GM18499 (cell line): ENCODE results near the gene SUPV3L1.

ENCODE experiments used
- ATAC-seq: cut with Tn5 transposase; IDR thresholded peaks from one replicate; pipeline ENCODE4 v1.9.1; 2021; ENCODE audit warnings: moderate number of reproducible peaks; ENCODE audit not compliant: insufficient read depth, unreplicated experiment

The SUPV3L1 gene

GRCh38 chr10:69186524-69186923 lies 6.5 kb downstream of the SUPV3L1 start:
- ATAC-seq, result no peak

- no peak for ATAC-seq
These were observed 21.0 kb downstream of the SUPV3L1 start for GRCh38 chr10:69201045-69201444.

GRCh38 chr10:69202332-69202731 lies 22.3 kb downstream of the SUPV3L1 start:
- no peak for ATAC-seq

DNA sequence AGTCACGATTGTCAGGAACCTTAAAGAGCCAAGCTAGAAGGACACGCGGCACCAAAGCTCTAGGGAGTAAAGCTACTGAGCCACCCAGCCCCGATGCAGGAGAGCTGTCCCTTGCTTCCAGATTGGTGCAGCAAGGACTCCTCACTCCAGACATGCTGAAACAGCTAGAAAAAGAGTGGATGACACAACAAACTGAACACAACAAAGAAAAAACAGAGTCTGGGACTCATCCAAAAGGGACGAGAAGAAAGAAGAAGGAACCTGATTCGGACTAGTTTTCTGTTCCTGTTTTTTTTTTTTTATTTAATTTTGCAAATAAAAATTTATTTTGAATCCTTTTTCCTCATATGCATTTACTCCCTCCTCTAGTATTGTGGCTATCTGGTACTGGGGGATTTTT lies 28.7 kb downstream of the SUPV3L1 start:
- ATAC-seq, result no peak

- no peak for ATAC-seq
These were observed 29.9 kb downstream of the SUPV3L1 start for GRCh38 chr10:69209787-69210484.

GRCh38 chr10:69211104-69211503 lies 31.1 kb downstream of the SUPV3L1 start:
- no peak for ATAC-seq

DNA sequence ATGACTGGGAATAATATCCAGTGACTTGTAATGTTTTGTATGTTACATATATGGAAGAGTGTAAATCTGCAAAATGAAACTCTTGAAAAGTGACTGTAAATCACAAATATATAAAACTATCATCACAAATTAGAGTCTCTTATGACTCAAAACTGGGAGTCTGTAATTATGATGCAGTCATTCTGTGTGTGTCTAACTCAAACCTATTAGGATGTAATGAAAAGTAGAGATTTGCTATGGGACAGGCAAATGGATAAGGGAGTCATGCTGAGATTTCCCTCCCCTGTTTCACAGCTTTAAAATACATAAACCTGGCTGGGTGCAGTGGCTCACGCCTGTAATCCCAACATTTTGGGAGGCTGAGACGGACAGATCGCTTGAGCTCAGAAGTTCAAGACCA lies 31.5 kb downstream of the SUPV3L1 start:
- no peak for ATAC-seq

DNA sequence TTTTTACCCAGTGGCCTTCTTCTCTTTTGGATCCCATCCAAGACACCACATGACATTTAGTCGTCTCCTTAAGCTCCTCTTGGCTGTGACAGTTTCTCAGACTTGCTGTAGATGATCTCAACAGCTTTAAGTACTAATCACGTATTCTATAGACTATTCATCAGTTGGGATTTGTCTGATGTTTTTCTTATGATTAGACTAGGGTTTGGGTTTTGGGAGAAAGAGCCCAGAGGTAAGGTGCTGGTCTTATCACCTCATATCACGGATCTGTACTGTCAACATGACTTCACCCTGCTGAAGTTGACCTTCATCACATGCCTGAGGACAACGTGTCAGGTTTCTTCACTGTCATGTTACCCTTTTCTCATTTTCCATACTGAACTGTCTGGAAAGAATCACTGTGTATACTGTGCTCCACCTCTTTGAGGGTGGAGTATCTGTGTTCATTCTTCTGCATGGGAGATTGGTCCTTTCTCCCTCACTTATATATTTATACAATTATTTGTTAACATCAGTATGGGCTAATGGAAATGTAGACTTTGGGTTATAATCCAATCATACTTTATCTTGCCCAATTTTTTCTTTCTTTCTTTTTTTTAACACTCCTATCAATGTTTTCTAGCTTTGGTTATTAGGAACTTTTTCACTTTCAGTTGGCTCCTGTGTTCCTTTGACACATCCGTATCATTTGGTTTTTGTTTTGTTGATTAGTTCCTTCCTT lies 33.7 kb downstream of the SUPV3L1 start:
- ATAC-seq, result no peak

DNA sequence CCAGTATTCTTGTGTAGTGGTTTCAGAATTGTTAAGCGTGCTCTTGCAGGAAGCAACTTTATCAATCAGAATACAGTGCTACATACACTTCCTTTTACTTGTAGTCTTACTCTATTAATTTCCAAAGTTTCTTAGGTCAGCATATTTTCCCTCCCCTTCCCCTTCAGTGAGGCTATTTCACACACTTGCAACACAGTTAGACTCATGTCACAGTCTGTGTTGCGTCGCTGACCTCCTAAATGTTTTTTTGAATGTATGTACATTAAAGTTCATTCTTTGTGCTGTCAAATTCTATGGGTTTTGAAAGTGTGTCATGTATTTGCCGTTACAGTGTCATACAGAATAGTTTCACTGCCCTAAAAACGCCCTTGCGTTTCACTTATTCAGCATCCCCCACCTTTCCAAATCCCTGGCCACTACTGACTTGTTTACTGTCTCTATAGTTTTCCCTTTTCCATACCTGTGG lies 34.7 kb downstream of the SUPV3L1 start:
- no peak for ATAC-seq

DNA sequence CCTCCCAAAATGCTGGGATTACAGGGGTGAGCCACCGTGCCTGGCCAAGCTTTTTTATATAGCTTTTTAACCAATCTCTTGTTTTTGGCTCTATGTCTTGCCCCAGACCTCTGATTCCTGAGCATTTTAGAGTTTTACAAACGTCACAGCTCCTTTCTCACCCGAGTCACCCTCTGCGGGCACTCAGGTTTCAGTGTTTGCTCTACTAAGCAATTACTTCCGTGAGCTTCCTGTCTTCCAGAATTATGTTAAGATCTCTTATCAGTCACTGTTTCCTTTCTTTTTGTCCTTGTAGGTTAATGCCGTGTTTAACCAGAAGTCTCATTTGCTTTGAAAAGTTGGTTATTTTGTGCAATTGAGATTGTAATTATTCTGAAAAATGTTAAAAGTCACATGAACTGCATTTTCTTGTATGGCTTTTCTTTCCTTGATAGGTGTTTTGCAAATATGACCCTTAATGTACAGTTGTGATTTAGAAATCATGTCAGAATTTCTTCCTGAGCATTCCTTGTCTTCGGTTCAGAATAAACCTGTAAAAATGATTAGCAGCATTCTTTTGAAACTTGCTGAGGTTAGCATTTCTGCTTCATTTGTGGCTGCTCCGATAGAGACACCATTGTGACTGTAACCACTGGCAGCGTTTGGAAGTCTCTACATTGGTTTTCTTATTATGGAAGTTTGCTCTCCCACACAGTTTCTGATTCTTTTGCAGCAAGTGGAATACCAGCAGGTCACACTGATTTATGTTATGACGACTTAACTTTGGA lies 35.6 kb downstream of the SUPV3L1 start:
- ATAC-seq, result no peak

DNA sequence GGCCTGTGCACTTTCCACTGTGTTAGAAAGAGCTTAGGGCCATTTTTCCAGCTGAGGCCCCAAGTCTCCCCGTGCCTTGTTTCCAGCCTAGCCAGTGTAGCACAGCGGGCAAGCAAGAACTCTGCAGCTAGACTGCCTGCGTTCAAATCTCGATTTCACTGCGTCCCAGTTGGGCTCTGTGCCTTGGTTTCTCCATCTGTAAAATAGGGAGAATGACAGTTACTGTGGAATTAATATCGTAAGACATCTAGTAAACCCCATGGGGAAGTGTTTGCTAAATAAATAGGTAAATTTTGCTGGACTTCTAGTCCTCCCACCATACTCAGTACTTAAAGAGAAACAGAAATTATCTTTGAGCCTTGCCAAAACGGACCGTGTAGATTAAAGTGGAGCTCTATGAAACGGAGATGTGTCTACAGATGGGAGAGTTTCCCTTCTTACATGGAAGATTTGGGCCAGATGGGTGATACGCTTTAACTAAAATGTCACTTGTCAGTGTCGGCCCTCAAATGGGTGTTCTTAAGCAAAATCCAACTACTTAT lies 36.6 kb downstream of the SUPV3L1 start:
- no peak for ATAC-seq

DNA sequence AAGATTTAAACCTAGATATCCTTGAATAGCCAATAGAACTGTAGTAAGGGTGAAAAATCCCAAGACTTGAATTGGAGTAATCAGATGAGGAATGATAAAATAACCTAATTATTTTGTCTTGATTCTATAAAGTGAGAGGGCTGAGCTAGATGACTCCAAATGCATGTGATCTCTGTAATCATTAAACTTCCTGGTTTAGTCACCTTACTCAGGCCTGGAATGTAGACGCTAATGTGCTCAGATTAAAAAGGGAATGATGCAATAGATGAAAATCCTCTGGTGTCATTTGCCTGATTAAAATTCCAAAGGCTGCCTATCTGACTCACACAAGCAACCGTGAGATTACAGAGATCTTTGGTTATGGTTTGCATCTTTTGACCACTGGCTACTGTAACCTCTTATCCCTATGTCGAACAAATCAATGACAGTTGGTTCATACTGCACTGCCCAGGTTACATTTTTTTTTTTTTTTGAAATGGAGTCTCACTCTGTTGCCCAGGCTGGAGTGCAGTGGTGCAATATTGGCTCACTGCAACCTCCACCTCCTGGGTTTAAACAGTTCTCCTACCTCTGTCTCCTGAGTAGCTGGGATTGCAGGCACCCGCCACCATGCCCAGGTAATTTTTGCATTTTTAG lies 37.2 kb downstream of the SUPV3L1 start:
- ATAC-seq, result no peak

- ATAC-seq, result no peak
These were observed 38.8 kb downstream of the SUPV3L1 start for GRCh38 chr10:69218831-69219230.

DNA sequence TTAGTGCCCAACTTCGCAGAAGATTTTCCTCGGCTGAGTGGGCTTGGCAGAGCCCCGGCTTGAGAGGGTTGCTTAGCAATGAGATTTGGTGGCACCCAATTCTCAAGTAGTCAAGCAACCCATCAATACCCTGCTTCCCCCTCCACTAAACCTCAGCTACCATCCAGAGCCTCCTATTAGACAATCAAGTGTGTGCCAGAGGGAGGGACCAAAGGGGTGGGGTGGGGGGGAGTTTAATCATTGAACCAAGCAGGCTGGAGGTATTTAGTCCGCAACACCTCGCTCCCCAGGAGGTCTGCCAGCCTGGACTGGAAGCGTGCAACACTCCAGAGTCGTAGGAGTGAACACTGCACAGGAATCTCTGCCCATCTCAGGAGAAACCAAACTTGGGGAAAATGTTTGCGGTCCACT lies 40.0 kb downstream of the SUPV3L1 start, which contains the start of gene HKDC1:
Gene HKDC1, plus strand, starts transcription at position 292 of the 411 bp plus-strand sequence. Its CDS starts 104 bp downstream, at position 396.
- ATAC-seq, result no peak

DNA sequence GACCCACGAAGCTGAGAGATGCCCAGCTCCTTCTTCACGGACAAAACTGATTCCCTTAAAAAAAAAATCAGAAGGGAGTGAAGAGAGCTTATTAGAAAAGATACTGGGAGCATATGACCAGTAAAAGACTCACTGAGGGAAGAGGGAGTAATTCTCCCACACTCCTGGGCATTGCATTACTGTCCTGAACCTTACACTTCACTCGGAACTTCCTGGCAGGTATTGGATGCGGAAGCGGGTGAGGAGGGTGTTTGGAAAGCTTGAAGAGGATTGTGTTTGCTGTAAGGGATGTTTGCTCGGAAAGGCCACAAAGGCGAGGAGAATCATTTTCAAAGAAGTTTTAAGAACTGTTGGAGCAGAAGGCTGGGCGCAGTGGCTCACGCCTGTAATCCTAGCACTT lies 40.5 kb downstream of the SUPV3L1 start:
- ATAC-seq, result no peak

GRCh38 chr10:69222157-69223027 lies 42.4 kb downstream of the SUPV3L1 start:
- ATAC-seq, result peak; percentile 90

DNA sequence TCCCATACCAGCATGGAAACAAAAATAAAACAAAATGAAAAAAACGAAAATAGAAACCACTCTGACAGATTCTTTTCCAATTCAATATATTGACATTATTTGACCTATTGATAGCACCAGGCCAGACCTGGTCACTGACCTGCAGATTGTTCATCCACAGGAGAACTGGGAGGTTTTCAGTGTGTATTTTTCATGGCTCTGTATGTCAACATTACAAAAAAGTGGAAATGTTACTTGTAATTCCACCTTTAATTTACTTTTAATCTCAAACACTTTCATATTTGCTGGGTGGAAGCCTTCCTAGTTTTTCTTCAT lies 43.0 kb downstream of the SUPV3L1 start:
- peak; percentile 8 for ATAC-seq

- no peak for ATAC-seq
These were observed 45.0 kb downstream of the SUPV3L1 start for GRCh38 chr10:69224862-69225657.

DNA sequence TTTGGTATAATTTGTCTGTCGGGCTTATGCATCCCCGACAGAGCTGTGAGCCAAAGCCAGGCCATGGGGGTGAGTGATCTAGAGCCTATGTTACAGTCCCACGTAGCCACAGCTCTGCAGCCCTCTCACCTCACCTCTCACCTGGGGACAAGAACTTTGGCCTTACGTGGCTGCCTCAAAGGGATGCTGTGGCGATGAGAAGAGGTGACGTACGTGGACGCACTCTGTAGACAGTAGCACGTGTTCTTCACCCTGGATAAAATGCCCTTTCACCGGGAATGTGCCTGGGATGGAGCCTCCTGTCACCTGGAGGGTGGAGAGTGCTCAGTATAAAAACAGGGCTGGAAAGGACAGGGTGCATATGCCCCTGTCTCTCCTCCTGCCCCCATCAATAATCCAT lies 45.6 kb downstream of the SUPV3L1 start:
- ATAC-seq, result no peak
